ENCODE measurements around the gene PTBP3.

Gene PTBP3

GRCh38 chr9:112249277-112249676, 84.1 kb downstream of the PTBP3 start:
- H3K27me3 ChIP-seq (ENCODE audit: insufficient read depth, low read length, poor library complexity, severe bottlenecking), result no peaks in the 10 kb centered on the region
- no peak for TF ChIP-seq EZH2phosphoT487 (IDR thresholded peaks at IDR 0.05; ENCODE audit: borderline replicate concordance)
- no peak for TF ChIP-seq CTCF (conservative IDR thresholded peaks at IDR 0.05; ENCODE audit: low read length)
- no peak overlapping the region for H3K4me2 ChIP-seq (ENCODE audit: low read depth, low read length, poor library complexity, severe bottlenecking)
- H3K9ac ChIP-seq (ENCODE audit: low read depth, low read length, poor library complexity, severe bottlenecking), result no peak overlapping the region
- H3F3A ChIP-seq (ENCODE audit: low read depth), result no peaks in the 10 kb centered on the region
- H4K20me1 ChIP-seq (ENCODE audit: insufficient read depth, low read length, poor library complexity, severe bottlenecking), result no peaks in the 10 kb centered on the region
- H3K4me3 ChIP-seq (ENCODE audit: low read length, poor library complexity, severe bottlenecking), result no peak overlapping the region
- no peak overlapping the region for H2AFZ ChIP-seq (ENCODE audit: low read length)
- no peaks in the 10 kb centered on the region for H3K9me2 ChIP-seq (replicated peaks; ENCODE audit: low read depth, low read length)
- no peaks in the 10 kb centered on the region for H3K9me3 ChIP-seq (ENCODE audit: insufficient read depth, low read depth, low read length)
- H3K79me2 ChIP-seq (ENCODE audit: insufficient read depth, low read length), result 0 out of 2 replicates have a peak, but pooled peaks cover under 1% of the 10 kb centered on the region
- H3K36me3 ChIP-seq (ENCODE audit: insufficient read depth, low read length), result peaks cover 48% of the 10 kb centered on the region
- no peaks in the 10 kb centered on the region for H3K4me1 ChIP-seq (ENCODE audit: insufficient read depth, low read length, poor library complexity, severe bottlenecking)

GRCh38 chr9:112248722-112249121, 84.7 kb downstream of the PTBP3 start:
- H3K4me2 ChIP-seq (ENCODE audit: low read depth, low read length, poor library complexity, severe bottlenecking), result no peak overlapping the region

GRCh38 chr9:112247090-112247489, 86.3 kb downstream of the PTBP3 start:
- TF ChIP-seq CTCF (conservative IDR thresholded peaks at IDR 0.05; ENCODE audit: low read length) (no peak), EZH2phosphoT487 (IDR thresholded peaks at IDR 0.05; ENCODE audit: borderline replicate concordance) (no peak)
- H4K20me1 ChIP-seq (ENCODE audit: insufficient read depth, low read length, poor library complexity, severe bottlenecking), result no peaks in the 10 kb centered on the region
- no peaks in the 10 kb centered on the region for H3K79me2 ChIP-seq (ENCODE audit: insufficient read depth, low read length)
- H3K36me3 ChIP-seq (ENCODE audit: insufficient read depth, low read length), result peaks cover 60% of the 10 kb centered on the region
- H3K27me3 ChIP-seq (ENCODE audit: insufficient read depth, low read length, poor library complexity, severe bottlenecking), result no peaks in the 10 kb centered on the region
- no peaks in the 10 kb centered on the region for H3K9me2 ChIP-seq (replicated peaks; ENCODE audit: low read depth, low read length)
- H3K4me2 ChIP-seq (ENCODE audit: low read depth, low read length, poor library complexity, severe bottlenecking), result no peak overlapping the region
- no peaks in the 10 kb centered on the region for H3F3A ChIP-seq (ENCODE audit: low read depth)
- no peaks in the 10 kb centered on the region for H3K9me3 ChIP-seq (ENCODE audit: insufficient read depth, low read depth, low read length)
- H3K9ac ChIP-seq (ENCODE audit: low read depth, low read length, poor library complexity, severe bottlenecking), result no peak overlapping the region
- H2AFZ ChIP-seq (ENCODE audit: low read length), result no peak overlapping the region
- H3K4me3 ChIP-seq (ENCODE audit: low read length, poor library complexity, severe bottlenecking), result no peak overlapping the region
- H3K4me1 ChIP-seq (ENCODE audit: insufficient read depth, low read length, poor library complexity, severe bottlenecking), result no peaks in the 10 kb centered on the region

More at GRCh38 chr9:112248722-112249121, 84.7 kb downstream of the PTBP3 start:
- Histone ChIP-seq H4K20me1 (ENCODE audit: insufficient read depth, low read length, poor library complexity, severe bottlenecking) (no peaks in the 10 kb centered on the region), H3K4me3 (ENCODE audit: low read length, poor library complexity, severe bottlenecking) (no peak overlapping the region), H3K9me2 (replicated peaks; ENCODE audit: low read depth, low read length) (no peaks in the 10 kb centered on the region), H3K4me1 (ENCODE audit: insufficient read depth, low read length, poor library complexity, severe bottlenecking) (no peaks in the 10 kb centered on the region), H3K79me2 (ENCODE audit: insufficient read depth, low read length) (no peaks in the 10 kb centered on the region), H3K9me3 (ENCODE audit: insufficient read depth, low read depth, low read length) (no peaks in the 10 kb centered on the region), H3K9ac (ENCODE audit: low read depth, low read length, poor library complexity, severe bottlenecking) (no peak overlapping the region), H3K27me3 (ENCODE audit: insufficient read depth, low read length, poor library complexity, severe bottlenecking) (no peaks in the 10 kb centered on the region), H3F3A (ENCODE audit: low read depth) (no peaks in the 10 kb centered on the region), H2AFZ (ENCODE audit: low read length) (no peak overlapping the region), H3K36me3 (ENCODE audit: insufficient read depth, low read length) (peaks cover 51% of the 10 kb centered on the region)
- TF ChIP-seq EZH2phosphoT487 (IDR thresholded peaks at IDR 0.05; ENCODE audit: borderline replicate concordance) (no peak), CTCF (conservative IDR thresholded peaks at IDR 0.05; ENCODE audit: low read length) (no peak)

All from Loucy (cell line).